Stomach (tissue), 9 donors: ENCODE measurements around the gene ERBB4. TPM values are rescaled to one million over a fixed set of nuclear protein-coding genes. Genes with fewer than 3 reads are reported as not detected.

Source experiments
- DNase-seq, 2 donors: peaks; one replicate each; pipeline versions ENCODE4 v3.0.0 to v3.0.0-alpha.2; 2013 to 2019
- H3K27ac ChIP-seq, 5 donors: fragments of 200-600 bp in 4 of 5; sonication (generic) in 4 of 5; one replicate each; pipeline ENCODE4 v1.5.1; 2013 to 2019; ENCODE audit warnings: mild to moderate bottlenecking in 1 of 5, moderate library complexity in 1 of 5
- H3K27me3 ChIP-seq, 3 donors: fragments of 200-600 bp; sonication (generic); one replicate each; pipeline ENCODE4 v1.5.1; 2017 to 2019; ENCODE audit warnings: mixed run types in 1 of 3
- H3K36me3 ChIP-seq, 4 donors: fragments of 200-600 bp; sonication (generic); 1 replicate in 3 of 4; 2 replicates in 1 of 4; pipeline ENCODE4 v1.5.1; 2016 to 2019
- H3K4me1 ChIP-seq, 4 donors: fragments of 200-600 bp; sonication (generic); one replicate each; pipeline ENCODE4 v1.5.1; 2016 to 2019
- H3K4me3 ChIP-seq, 4 donors: fragments of 200-600 bp; sonication (generic) in 3 of 4; one replicate each; pipeline ENCODE4 v1.5.1; 2016 to 2019; ENCODE audit warnings: mild to moderate bottlenecking in 1 of 4
- H3K9me3 ChIP-seq, 4 donors: fragments of 200-600 bp; sonication (generic); one replicate each; pipeline ENCODE4 v1.5.1; 2016 to 2019
- EP300 ChIP-seq: sonication (generic); formaldehyde crosslinking; IDR thresholded peaks from one replicate; pipeline ENCODE4 v1.6.1; 2017; ENCODE audit warnings: antibody characterized with exemption
- POLR2A ChIP-seq, 4 donors: fragments of 450-650 bp; IDR thresholded peaks; one replicate each; pipeline ENCODE4 v1.6.1; 2016; ENCODE audit warnings: antibody characterized with exemption in 4 of 4, control low read depth in 2 of 4, mild to moderate bottlenecking in 1 of 4, moderate library complexity in 1 of 4
- POLR2AphosphoS5 ChIP-seq, 3 donors: sonication (generic); formaldehyde crosslinking; IDR thresholded peaks; one replicate each; pipeline ENCODE4 v1.6.1; 2016; ENCODE audit warnings: antibody characterized with exemption in 3 of 3
- WGBS, 5 donors: extraction: QIAGEN DNeasy Blood & Tissue Kit in 3 of 5; methylation state at CpG; one replicate each; pipeline versions ENCODE4 v1.1.5 to v1.1.7; 2013 to 2018; 5-methylcytosine and 5-hydroxymethylcytosine counted together
- intact Hi-C: fragments of 100-400 bp; cut with DNase I; formaldehyde crosslinking; loops from one replicate; pipeline ENCODE4 v1.15.1; 2023; ENCODE audit warnings: low total_unique reads
- polyA plus RNA-seq, 3 donors: library from polyadenylated mRNA; stranded (reverse); fragments of 200-250 nt; gene quantifications; one replicate each; pipeline ENCODE4 v1.2.3, GENCODE V29; 2013
- total RNA-seq, 5 donors: library from RNA; depleted of rRNA; stranded (reverse); fragments of >200 nt; gene quantifications; one replicate each; pipeline versions ENCODE4 v1.1.0 to v1.2.3, GENCODE V29; 2014 to 2016
- TF ChIP-seq, protein P1 (sequence below), 7 experiments: fragments of 450-650 bp in 4 of 7; fragments of 200-600 bp in 3 of 7; sonication (generic) in 3 of 7; IDR thresholded peaks; one replicate each; pipeline ENCODE4 v1.5.1; 2016 to 2019; ENCODE audit warnings: antibody characterized with exemption in 7 of 7, control low read depth in 2 of 7, mild to moderate bottlenecking in 1 of 7
- donor health status: healthy with polysubstance abuse.
- donor health status: Bipolar disorder and iron deficiency.
- donor health status: healthy.

Gene ERBB4
- total and polyA plus RNA-seq, 8 donors, result 0.12 to 2.5 (median 0.45) TPM; not detected in 1

DNA sequence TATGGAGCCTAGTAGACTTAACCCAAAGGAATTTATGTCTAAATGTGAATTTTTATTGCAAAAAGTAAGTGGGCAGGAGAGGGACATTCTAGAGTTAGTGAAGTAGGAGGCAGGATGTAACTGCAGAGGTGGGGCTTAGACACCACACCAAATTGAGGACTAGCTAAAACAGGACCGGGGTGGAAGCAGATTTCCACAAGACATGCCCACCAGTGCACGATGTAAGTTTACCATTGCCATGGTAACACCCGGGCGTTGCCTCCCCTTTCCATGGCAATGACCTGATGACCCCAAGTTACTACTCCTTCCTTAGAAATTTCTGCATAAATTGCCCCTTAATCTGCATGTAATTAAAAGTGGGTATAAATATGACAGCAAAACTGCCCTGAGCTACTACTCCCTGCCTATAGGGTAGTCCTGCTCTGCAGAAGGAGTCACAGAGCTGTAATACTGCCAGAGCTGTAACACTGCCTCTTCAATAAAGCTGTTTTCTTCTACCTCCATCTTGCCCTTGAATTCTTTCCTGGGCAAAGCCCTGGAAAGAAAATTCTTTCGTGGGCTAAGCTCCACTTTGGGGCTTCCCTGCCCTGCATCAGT, 509.7 kb downstream of the ERBB4 start:
- DNase-seq, result no peak
- WGBS, 5 donors, result 47 to 59% (median 51%) methylated on average over 5 of the region's 5 CpGs
- intact Hi-C loops, result no loop called here
- no peaks in the 10 kb centered on the region for H3K4me1 ChIP-seq
- no peaks in the 10 kb centered on the region for H3K9me3 ChIP-seq
- no peak overlapping the region for H3K27ac ChIP-seq
- TF ChIP-seq, protein P1, sequence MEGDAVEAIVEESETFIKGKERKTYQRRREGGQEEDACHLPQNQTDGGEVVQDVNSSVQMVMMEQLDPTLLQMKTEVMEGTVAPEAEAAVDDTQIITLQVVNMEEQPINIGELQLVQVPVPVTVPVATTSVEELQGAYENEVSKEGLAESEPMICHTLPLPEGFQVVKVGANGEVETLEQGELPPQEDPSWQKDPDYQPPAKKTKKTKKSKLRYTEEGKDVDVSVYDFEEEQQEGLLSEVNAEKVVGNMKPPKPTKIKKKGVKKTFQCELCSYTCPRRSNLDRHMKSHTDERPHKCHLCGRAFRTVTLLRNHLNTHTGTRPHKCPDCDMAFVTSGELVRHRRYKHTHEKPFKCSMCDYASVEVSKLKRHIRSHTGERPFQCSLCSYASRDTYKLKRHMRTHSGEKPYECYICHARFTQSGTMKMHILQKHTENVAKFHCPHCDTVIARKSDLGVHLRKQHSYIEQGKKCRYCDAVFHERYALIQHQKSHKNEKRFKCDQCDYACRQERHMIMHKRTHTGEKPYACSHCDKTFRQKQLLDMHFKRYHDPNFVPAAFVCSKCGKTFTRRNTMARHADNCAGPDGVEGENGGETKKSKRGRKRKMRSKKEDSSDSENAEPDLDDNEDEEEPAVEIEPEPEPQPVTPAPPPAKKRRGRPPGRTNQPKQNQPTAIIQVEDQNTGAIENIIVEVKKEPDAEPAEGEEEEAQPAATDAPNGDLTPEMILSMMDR (IDR thresholded peaks at IDR 0.05), result no peak
- TF ChIP-seq EP300, result no peak
- no peak for TF ChIP-seq POLR2A (IDR thresholded peaks at IDR 0.05)
- no peak for TF ChIP-seq POLR2AphosphoS5 (IDR thresholded peaks at IDR 0.05)
- no peak overlapping the region for H3K4me3 ChIP-seq
- no peaks in the 10 kb centered on the region for H3K36me3 ChIP-seq
- H3K27me3 ChIP-seq, result no peaks in the 10 kb centered on the region

DNA sequence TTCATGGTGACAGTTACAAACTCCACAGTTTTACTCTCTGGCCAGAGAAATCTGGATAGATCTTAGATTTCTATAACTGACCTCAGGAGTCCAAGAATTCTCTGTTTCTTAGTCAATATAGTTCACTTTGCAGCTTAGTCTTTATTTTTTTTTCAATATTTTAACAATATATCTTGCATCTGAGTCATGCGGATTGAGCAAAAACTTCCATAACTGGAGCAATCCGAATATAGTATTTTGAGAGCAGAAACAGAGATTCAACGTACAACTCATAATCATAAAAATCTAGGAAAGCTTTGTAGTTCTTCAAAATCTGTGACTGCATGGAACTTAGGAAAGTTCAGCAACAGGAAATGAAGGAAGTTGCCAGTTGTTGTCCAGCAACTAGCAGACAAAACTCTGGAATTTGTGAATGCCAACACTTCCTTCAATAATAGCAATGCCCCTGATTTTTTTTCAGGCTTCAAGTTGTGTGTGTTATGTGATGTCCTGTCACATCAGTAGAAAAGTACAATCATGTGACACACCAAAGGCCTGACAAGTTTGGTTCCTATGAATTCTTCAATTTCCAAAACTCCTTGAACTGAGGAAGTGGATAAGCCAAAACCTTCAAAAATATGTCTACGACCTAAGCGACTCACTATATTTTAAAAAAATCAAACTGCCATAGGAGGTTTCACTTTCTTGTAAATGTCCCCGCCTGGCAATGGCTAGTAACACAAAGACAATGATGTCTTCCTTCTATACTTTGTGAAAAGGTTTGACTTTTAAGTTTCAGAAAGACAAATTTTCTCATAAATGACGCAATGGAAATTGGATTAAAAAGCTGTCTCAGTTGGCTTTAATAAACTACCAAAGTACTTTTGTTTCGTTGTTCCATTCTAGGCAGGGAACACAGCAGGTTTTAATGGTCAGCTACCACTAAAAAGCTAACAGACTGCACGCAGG, 510.6 kb downstream of the ERBB4 start:
- H3K4me1 ChIP-seq, result no peaks in the 10 kb centered on the region
- no peaks in the 10 kb centered on the region for H3K27me3 ChIP-seq
- no peak for TF ChIP-seq POLR2AphosphoS5 (IDR thresholded peaks at IDR 0.05)
- no peak for TF ChIP-seq EP300
- TF ChIP-seq, protein P1 (IDR thresholded peaks at IDR 0.05), result no peak
- no peak for TF ChIP-seq POLR2A (IDR thresholded peaks at IDR 0.05)
- no peak overlapping the region for H3K4me3 ChIP-seq
- no peaks in the 10 kb centered on the region for H3K36me3 ChIP-seq
- H3K9me3 ChIP-seq, result no peaks in the 10 kb centered on the region
- DNase-seq, result no peak
- no peak overlapping the region for H3K27ac ChIP-seq
- intact Hi-C loops, result no loop called here
- WGBS, 5 donors, result 72 to 81% (median 79%) methylated on average over 9 of the region's 9 CpGs

DNA sequence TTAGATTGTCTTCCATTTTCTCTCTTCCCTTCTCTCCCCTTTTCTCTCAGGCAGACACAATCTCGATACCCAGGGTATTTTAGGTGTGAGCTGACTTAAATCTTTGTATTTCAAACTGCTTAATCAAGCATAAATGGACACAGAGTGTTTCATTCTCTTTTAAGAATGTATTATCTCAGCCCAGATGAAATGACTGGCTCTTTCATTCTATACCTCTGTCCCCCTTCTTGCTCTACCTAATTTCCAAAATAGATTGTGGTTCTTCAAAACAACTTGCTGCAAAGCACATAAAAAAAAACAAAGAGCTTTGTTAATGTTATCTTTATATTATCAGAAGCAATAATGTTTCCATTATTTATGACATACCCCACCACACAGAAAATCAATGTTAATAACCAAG, 514.6 kb downstream of the ERBB4 start:
- TF ChIP-seq POLR2A (IDR thresholded peaks at IDR 0.05) (no peak), POLR2AphosphoS5 (IDR thresholded peaks at IDR 0.05) (no peak), EP300 (no peak)
- TF ChIP-seq, protein P1 (IDR thresholded peaks at IDR 0.05), result no peak
- H3K4me3 ChIP-seq, result no peak overlapping the region
- H3K9me3 ChIP-seq, result no peaks in the 10 kb centered on the region
- intact Hi-C loops, result no loop called here
- no peaks in the 10 kb centered on the region for H3K4me1 ChIP-seq
- WGBS, 5 donors, result 56 to 77% (median 62%) methylated on average over 1 of the region's 1 CpG
- no peak overlapping the region for H3K27ac ChIP-seq
- no peaks in the 10 kb centered on the region for H3K36me3 ChIP-seq
- DNase-seq, result no peak
- H3K27me3 ChIP-seq, result no peaks in the 10 kb centered on the region

DNA sequence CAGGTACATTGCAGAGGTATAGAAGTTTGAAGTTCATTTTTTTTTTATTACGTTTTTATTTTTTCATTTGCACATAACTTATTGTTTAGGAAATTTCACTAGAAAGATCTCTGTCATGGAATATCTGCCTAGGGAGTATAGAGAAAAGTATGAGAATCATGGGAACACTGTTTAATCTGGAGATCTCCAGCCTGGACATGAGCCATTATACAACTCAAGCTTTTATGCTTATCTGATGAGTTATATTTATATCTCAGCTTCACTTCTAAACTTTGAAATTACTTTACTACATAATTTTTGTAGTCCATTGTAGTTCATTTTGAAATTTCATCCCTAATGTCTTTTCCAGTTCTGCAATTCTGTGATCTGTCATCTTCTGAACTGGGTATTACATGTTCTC, 515.6 kb downstream of the ERBB4 start:
- Histone ChIP-seq H3K27ac (no peak overlapping the region), H3K4me1 (no peaks in the 10 kb centered on the region), H3K36me3 (no peaks in the 10 kb centered on the region), H3K4me3 (no peak overlapping the region), H3K9me3 (no peaks in the 10 kb centered on the region), H3K27me3 (no peaks in the 10 kb centered on the region)
- WGBS, 5 donors, result 58 to 74% (median 72%) methylated on average over 1 of the region's 1 CpG
- intact Hi-C loops, result no loop called here
- DNase-seq, result no peak
- TF ChIP-seq POLR2A (IDR thresholded peaks at IDR 0.05) (no peak), POLR2AphosphoS5 (IDR thresholded peaks at IDR 0.05) (no peak), EP300 (no peak)
- TF ChIP-seq, protein P1 (IDR thresholded peaks at IDR 0.05), result no peak
